HepG2 (cell line): ENCODE data around the gene NABP2. TPM values are rescaled to one million over a fixed set of nuclear protein-coding genes. Genes with fewer than 3 reads are reported as not detected.

Experiments used
- CBX2 ChIP-seq, 2 experiments: fragments of 200-600 bp in 1 of 2; sonication (generic); formaldehyde crosslinking in 1 of 2; IDR thresholded peaks; 2 replicates each; pipeline versions ENCODE4 v1.7.0 to v1.8.1; 2018 to 2022; ENCODE audit warnings: low read depth in 2 of 2, low read length in 1 of 2, mild to moderate bottlenecking in 1 of 2, missing genetic modification reagents in 1 of 2
- GATA4 ChIP-seq: sonication (generic); IDR thresholded peaks from 2 replicates; pipeline ENCODE4 v1.6.1; 2016; ENCODE audit warnings: antibody characterized with exemption, low read depth, borderline replicate concordance
- HOXA7 ChIP-seq: sonication (generic); formaldehyde crosslinking; IDR thresholded peaks from 2 replicates; pipeline ENCODE4 v1.8.1; 2022; ENCODE audit warnings: mild to moderate bottlenecking, missing genetic modification reagents, moderate library complexity
- MTA3 ChIP-seq: sonication (generic); formaldehyde crosslinking; IDR thresholded peaks from 2 replicates; pipeline ENCODE4 v1.4.0; 2020; ENCODE audit warnings: missing genetic modification reagents
- RFX1 ChIP-seq: fragments of 450-650 bp; IDR thresholded peaks from 2 replicates; pipeline ENCODE4 v1.6.1; 2017
- RXRA ChIP-seq: sonication (generic); formaldehyde crosslinking; IDR thresholded peaks from 2 replicates; pipeline ENCODE4 v1.5.1; 2020; ENCODE audit warnings: missing genetic modification reagents
- SIN3B ChIP-seq: fragments of 150-350 bp; IDR thresholded peaks from 2 replicates; pipeline ENCODE4 v1.6.1; 2014; ENCODE audit warnings: low read length
- SMC3 ChIP-seq: IDR thresholded peaks from 2 replicates; pipeline ENCODE4 v1.6.1; 2011; ENCODE audit warnings: low read length, improper control_type of control experiment
- TARDBP ChIP-seq: sonication (generic); formaldehyde crosslinking; IDR thresholded peaks from 2 replicates; pipeline ENCODE4 v1.8.0; 2022; ENCODE audit warnings: mild to moderate bottlenecking, missing genetic modification reagents
- ZBTB1 ChIP-seq: sonication (generic); formaldehyde crosslinking; IDR thresholded peaks from 2 replicates; pipeline ENCODE4 v1.4.0; 2020; ENCODE audit warnings: missing genetic modification reagents, borderline replicate concordance
- ZNF83 ChIP-seq: sonication (generic); formaldehyde crosslinking; IDR thresholded peaks from 2 replicates; pipeline ENCODE4 v1.4.0; 2020; ENCODE audit warnings: missing genetic modification reagents, mild to moderate bottlenecking, borderline replicate concordance
- ZSCAN25 ChIP-seq: sonication (generic); formaldehyde crosslinking; IDR thresholded peaks from 2 replicates; pipeline ENCODE4 v1.8.0; 2022; ENCODE audit warnings: mild to moderate bottlenecking, missing genetic modification reagents
- polyA plus RNA-seq, 8 experiments: library from polyadenylated mRNA; depleted of rRNA in 3 of 8; stranded (reverse) in 7 of 8; unstranded in 1 of 8; fragments of >200 nt; fragmentation: Illumina TruSeq in 4 of 8; extraction: Trizol in 4 of 8; gene quantifications; 2 replicates each; pipeline versions ENCODE4 v1.2.1 to v1.2.3, GENCODE V29; 2011 to 2016; ENCODE audit warnings: low read depth in 4 of 8, missing spikeins in 1 of 8, mixed read lengths in 1 of 8; ENCODE audit not compliant: insufficient read depth in 1 of 8
- total RNA-seq, 5 experiments: library from RNA; depleted of rRNA; stranded (reverse); fragments of >200 nt; fragmentation: Illumina TruSeq; extraction: Trizol; gene quantifications; 2 replicates each; pipeline ENCODE4 v1.2.3, GENCODE V29; 2016; ENCODE audit warnings: low read depth in 1 of 5
- TF ChIP-seq, protein P1 (sequence below): sonication (generic); formaldehyde crosslinking; IDR thresholded peaks from 2 replicates; pipeline ENCODE4 v1.9.0; 2021; ENCODE audit warnings: missing genetic modification reagents, borderline replicate concordance
- TF ChIP-seq, protein P2 (sequence below): sonication (generic); formaldehyde crosslinking; IDR thresholded peaks from 2 replicates; pipeline ENCODE4; 2020; ENCODE audit warnings: missing genetic modification reagents, mild to moderate bottlenecking, borderline replicate concordance
- TF ChIP-seq, protein P3 (sequence below): sonication (generic); formaldehyde crosslinking; IDR thresholded peaks from 2 replicates; pipeline ENCODE4 v1.4.0; 2020; ENCODE audit warnings: missing genetic modification reagents
- TF ChIP-seq, protein P4 (sequence below): sonication (generic); formaldehyde crosslinking; IDR thresholded peaks from 2 replicates; pipeline ENCODE4 v1.5.1; 2020; ENCODE audit warnings: mild to moderate bottlenecking, missing genetic modification reagents, moderate library complexity
- TF ChIP-seq, protein P5 (sequence below): sonication (generic); formaldehyde crosslinking; IDR thresholded peaks from 2 replicates; pipeline ENCODE4 v1.4.0; 2020; ENCODE audit warnings: missing genetic modification reagents
- TF ChIP-seq, protein P6 (sequence below): sonication (generic); formaldehyde crosslinking; IDR thresholded peaks from 2 replicates; pipeline ENCODE4 v1.4.0; 2020; ENCODE audit warnings: missing genetic modification reagents, low read depth, mild to moderate bottlenecking, borderline replicate concordance

The NABP2 gene
- total and polyA plus RNA-seq, 2 of the 13 experiments (the other 11 are each of a cell fraction or from before 2014, with no cell fraction given) = 33.2 to 35.5 TPM

DNA sequence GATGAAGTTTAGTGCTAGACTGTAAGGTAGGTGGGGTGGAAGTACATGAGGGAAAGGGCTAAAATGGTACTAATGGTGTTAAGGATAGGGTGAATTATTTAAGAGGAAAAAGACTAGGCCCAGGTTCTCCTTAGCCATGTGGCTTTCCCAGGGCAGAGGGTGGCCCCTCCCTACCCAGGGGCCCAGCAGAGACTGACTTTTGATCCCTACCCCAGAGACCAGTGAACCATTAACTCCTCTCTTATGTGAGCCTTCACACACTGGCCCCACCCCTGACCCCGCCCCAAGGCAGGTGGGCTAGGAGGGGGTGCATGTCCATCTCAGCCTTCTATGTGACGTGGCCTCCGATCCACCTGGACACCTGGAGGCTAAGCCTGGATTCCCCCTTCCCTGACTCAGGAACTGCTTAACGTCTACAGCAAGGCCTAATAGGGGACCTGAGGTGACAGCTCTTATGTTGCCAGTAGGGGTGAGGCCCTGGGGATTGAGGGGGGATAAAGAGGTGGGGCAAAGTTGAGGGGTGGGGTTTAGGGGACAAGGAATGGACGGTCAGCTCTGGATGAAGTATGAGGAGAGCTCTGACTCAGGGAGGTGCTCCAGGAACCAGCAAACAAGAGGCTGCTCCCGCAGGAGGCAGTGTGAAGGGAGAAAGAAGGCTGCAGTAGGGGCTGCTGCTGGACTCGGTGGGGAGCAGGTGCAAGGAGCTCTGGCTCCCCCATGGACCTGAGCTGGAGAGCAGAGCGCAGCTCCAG lies 6.5 kb downstream of the NABP2 start (continued):
- TF ChIP-seq, protein P1, sequence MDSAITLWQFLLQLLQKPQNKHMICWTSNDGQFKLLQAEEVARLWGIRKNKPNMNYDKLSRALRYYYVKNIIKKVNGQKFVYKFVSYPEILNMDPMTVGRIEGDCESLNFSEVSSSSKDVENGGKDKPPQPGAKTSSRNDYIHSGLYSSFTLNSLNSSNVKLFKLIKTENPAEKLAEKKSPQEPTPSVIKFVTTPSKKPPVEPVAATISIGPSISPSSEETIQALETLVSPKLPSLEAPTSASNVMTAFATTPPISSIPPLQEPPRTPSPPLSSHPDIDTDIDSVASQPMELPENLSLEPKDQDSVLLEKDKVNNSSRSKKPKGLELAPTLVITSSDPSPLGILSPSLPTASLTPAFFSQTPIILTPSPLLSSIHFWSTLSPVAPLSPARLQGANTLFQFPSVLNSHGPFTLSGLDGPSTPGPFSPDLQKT (CRISPR knock-in tag) = no peak
- TF ChIP-seq RFX1 = no peak
- TF ChIP-seq, protein P2, sequence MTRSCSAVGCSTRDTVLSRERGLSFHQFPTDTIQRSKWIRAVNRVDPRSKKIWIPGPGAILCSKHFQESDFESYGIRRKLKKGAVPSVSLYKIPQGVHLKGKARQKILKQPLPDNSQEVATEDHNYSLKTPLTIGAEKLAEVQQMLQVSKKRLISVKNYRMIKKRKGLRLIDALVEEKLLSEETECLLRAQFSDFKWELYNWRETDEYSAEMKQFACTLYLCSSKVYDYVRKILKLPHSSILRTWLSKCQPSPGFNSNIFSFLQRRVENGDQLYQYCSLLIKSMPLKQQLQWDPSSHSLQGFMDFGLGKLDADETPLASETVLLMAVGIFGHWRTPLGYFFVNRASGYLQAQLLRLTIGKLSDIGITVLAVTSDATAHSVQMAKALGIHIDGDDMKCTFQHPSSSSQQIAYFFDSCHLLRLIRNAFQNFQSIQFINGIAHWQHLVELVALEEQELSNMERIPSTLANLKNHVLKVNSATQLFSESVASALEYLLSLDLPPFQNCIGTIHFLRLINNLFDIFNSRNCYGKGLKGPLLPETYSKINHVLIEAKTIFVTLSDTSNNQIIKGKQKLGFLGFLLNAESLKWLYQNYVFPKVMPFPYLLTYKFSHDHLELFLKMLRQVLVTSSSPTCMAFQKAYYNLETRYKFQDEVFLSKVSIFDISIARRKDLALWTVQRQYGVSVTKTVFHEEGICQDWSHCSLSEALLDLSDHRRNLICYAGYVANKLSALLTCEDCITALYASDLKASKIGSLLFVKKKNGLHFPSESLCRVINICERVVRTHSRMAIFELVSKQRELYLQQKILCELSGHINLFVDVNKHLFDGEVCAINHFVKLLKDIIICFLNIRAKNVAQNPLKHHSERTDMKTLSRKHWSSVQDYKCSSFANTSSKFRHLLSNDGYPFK (CRISPR knock-in tag) = no peak; the same call in 1 of the 2 replicates
- TF ChIP-seq HOXA7 (CRISPR knock-in tag) = no peak
- TF ChIP-seq GATA4 = peak; percentile 28; the same call in 1 of the 2 replicates
- TF ChIP-seq TARDBP (CRISPR knock-in tag) = peak; percentile 63
- TF ChIP-seq ZNF83 = peak; percentile 46; the same call in 1 of the 2 replicates
- peak; percentile 60; the same call in 1 of the 2 replicates for TF ChIP-seq RXRA (CRISPR knock-in tag)
- TF ChIP-seq ZSCAN25 = peak; percentile 98
- TF ChIP-seq, protein P3, sequence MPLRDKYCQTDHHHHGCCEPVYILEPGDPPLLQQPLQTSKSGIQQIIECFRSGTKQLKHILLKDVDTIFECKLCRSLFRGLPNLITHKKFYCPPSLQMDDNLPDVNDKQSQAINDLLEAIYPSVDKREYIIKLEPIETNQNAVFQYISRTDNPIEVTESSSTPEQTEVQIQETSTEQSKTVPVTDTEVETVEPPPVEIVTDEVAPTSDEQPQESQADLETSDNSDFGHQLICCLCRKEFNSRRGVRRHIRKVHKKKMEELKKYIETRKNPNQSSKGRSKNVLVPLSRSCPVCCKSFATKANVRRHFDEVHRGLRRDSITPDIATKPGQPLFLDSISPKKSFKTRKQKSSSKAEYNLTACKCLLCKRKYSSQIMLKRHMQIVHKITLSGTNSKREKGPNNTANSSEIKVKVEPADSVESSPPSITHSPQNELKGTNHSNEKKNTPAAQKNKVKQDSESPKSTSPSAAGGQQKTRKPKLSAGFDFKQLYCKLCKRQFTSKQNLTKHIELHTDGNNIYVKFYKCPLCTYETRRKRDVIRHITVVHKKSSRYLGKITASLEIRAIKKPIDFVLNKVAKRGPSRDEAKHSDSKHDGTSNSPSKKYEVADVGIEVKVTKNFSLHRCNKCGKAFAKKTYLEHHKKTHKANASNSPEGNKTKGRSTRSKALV (CRISPR knock-in tag) = no peak
- no peak for TF ChIP-seq MTA3 (CRISPR knock-in tag)
- TF ChIP-seq SIN3B = no peak
- TF ChIP-seq SMC3 = no peak
- TF ChIP-seq, protein P4, sequence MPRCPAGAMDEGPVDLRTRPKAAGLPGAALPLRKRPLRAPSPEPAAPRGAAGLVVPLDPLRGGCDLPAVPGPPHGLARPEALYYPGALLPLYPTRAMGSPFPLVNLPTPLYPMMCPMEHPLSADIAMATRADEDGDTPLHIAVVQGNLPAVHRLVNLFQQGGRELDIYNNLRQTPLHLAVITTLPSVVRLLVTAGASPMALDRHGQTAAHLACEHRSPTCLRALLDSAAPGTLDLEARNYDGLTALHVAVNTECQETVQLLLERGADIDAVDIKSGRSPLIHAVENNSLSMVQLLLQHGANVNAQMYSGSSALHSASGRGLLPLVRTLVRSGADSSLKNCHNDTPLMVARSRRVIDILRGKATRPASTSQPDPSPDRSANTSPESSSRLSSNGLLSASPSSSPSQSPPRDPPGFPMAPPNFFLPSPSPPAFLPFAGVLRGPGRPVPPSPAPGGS (CRISPR knock-in tag) = 0 out of 2 replicates have a peak, but pooled peaks have one; percentile 43
- TF ChIP-seq, protein P5, sequence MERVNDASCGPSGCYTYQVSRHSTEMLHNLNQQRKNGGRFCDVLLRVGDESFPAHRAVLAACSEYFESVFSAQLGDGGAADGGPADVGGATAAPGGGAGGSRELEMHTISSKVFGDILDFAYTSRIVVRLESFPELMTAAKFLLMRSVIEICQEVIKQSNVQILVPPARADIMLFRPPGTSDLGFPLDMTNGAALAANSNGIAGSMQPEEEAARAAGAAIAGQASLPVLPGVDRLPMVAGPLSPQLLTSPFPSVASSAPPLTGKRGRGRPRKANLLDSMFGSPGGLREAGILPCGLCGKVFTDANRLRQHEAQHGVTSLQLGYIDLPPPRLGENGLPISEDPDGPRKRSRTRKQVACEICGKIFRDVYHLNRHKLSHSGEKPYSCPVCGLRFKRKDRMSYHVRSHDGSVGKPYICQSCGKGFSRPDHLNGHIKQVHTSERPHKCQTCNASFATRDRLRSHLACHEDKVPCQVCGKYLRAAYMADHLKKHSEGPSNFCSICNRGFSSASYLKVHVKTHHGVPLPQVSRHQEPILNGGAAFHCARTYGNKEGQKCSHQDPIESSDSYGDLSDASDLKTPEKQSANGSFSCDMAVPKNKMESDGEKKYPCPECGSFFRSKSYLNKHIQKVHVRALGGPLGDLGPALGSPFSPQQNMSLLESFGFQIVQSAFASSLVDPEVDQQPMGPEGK (CRISPR knock-in tag) = peak; percentile 92
- TF ChIP-seq ZBTB1 = no peak
- TF ChIP-seq, protein P6, sequence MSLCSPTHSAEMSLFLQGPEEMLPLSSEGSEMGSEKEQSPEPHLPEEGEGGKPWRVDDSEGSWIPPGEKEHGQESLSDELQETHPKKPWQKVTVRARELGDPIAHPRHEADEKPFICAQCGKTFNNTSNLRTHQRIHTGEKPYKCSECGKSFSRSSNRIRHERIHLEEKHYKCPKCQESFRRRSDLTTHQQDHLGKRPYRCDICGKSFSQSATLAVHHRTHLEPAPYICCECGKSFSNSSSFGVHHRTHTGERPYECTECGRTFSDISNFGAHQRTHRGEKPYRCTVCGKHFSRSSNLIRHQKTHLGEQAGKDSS (CRISPR knock-in tag) = no peak
- TF ChIP-seq CBX2 (IDR thresholded peaks at IDR 0.05; ENCODE audit: low read depth, low read length) = no peak
- TF ChIP-seq CBX2 (CRISPR knock-in tag; IDR thresholded peaks at IDR 0.05; ENCODE audit: low read depth) = no peak
